WTC11 (cell line): ENCODE data around the gene TAB3.

Experiments used
- ATF1 ChIP-seq: sonication (generic); formaldehyde crosslinking; IDR thresholded peaks from 2 replicates; pipeline ENCODE4 v1.8.1; 2023; ENCODE audit warnings: mild to moderate bottlenecking, moderate library complexity, missing genetic modification reagents
- KAT7 ChIP-seq: sonication (generic); formaldehyde crosslinking; IDR thresholded peaks from 2 replicates; pipeline ENCODE4 v1.8.1; 2023; ENCODE audit warnings: missing genetic modification reagents, mild to moderate bottlenecking, borderline replicate concordance
- ZNF138 ChIP-seq: sonication (generic); formaldehyde crosslinking; conservative IDR thresholded peaks from 2 replicates; pipeline ENCODE4 v1.8.1; 2022; ENCODE audit warnings: mild to moderate bottlenecking, moderate library complexity, missing genetic modification reagents
- ZNF423 ChIP-seq: fragments of 250-450 bp; sonication (Bioruptor Pico); IDR thresholded peaks from 2 replicates; pipeline ENCODE4 v2.1.2; 2022; ENCODE audit warnings: mild to moderate bottlenecking, moderate library complexity
- TF ChIP-seq, protein P1 (sequence below): sonication (generic); formaldehyde crosslinking; IDR thresholded peaks from 2 replicates; pipeline ENCODE4 v1.8.1; 2022; ENCODE audit warnings: low read depth, missing genetic modification reagents, borderline replicate concordance
- TF ChIP-seq, protein P2 (sequence below): fragments of 200-600 bp; IDR thresholded peaks from 2 replicates; pipeline ENCODE4 v1.8.0; 2022; ENCODE audit warnings: antibody characterized with exemption
- TF ChIP-seq, protein P3 (sequence below): sonication (generic); formaldehyde crosslinking; IDR thresholded peaks from 2 replicates; pipeline ENCODE4 v1.8.1; 2023; ENCODE audit warnings: mild to moderate bottlenecking, missing genetic modification reagents, moderate library complexity
- TF ChIP-seq, protein P4 (sequence below): sonication (generic); formaldehyde crosslinking; IDR thresholded peaks from 2 replicates; pipeline ENCODE4 v1.8.0; 2022; ENCODE audit warnings: missing genetic modification reagents
- TF ChIP-seq, protein P5 (sequence below): sonication (generic); formaldehyde crosslinking; IDR thresholded peaks from 2 replicates; pipeline ENCODE4 v1.8.1; 2022; ENCODE audit warnings: missing genetic modification reagents, borderline replicate concordance
- TF ChIP-seq, protein P6 (sequence below): sonication (generic); formaldehyde crosslinking; IDR thresholded peaks from 2 replicates; pipeline ENCODE4 v1.8.0; 2023; ENCODE audit warnings: missing genetic modification reagents, mild to moderate bottlenecking, borderline replicate concordance
- TF ChIP-seq, protein P7 (sequence below): sonication (generic); formaldehyde crosslinking; conservative IDR thresholded peaks from 2 replicates; pipeline ENCODE4 v1.8.1; 2022; ENCODE audit warnings: mild to moderate bottlenecking, missing genetic modification reagents
- TF ChIP-seq, protein P8 (sequence below): sonication (generic); formaldehyde crosslinking; IDR thresholded peaks from 2 replicates; pipeline ENCODE4 v1.8.1; 2023; ENCODE audit warnings: mild to moderate bottlenecking, missing genetic modification reagents
- TF ChIP-seq, protein P9 (sequence below): sonication (generic); formaldehyde crosslinking; IDR thresholded peaks from 2 replicates; pipeline ENCODE4 v1.8.0; 2023; ENCODE audit warnings: mild to moderate bottlenecking, missing genetic modification reagents

DNA sequence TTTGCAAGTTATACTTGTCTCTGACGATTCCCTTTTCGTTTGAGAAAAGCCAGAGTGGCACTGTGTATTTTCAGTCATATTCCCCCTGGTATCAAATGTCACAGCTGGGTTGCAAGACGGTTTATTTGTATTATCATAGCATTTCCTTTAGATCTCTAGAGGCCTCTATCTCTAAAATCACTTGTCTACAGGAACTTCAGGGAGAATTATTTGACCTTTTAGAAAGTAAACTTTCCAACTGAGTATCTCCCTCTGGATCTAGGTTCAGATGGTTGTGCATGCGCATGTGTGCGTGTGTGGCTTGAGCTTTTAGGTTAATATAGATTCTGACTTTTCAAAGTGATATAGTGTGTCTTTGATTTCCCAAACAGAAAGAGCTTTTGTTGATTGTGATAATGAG lies 15.1 kb upstream of the TAB3 start:
- TF ChIP-seq, protein P1, sequence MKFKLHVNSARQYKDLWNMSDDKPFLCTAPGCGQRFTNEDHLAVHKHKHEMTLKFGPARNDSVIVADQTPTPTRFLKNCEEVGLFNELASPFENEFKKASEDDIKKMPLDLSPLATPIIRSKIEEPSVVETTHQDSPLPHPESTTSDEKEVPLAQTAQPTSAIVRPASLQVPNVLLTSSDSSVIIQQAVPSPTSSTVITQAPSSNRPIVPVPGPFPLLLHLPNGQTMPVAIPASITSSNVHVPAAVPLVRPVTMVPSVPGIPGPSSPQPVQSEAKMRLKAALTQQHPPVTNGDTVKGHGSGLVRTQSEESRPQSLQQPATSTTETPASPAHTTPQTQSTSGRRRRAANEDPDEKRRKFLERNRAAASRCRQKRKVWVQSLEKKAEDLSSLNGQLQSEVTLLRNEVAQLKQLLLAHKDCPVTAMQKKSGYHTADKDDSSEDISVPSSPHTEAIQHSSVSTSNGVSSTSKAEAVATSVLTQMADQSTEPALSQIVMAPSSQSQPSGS (CRISPR knock-in tag) = no peak
- TF ChIP-seq, protein P2, sequence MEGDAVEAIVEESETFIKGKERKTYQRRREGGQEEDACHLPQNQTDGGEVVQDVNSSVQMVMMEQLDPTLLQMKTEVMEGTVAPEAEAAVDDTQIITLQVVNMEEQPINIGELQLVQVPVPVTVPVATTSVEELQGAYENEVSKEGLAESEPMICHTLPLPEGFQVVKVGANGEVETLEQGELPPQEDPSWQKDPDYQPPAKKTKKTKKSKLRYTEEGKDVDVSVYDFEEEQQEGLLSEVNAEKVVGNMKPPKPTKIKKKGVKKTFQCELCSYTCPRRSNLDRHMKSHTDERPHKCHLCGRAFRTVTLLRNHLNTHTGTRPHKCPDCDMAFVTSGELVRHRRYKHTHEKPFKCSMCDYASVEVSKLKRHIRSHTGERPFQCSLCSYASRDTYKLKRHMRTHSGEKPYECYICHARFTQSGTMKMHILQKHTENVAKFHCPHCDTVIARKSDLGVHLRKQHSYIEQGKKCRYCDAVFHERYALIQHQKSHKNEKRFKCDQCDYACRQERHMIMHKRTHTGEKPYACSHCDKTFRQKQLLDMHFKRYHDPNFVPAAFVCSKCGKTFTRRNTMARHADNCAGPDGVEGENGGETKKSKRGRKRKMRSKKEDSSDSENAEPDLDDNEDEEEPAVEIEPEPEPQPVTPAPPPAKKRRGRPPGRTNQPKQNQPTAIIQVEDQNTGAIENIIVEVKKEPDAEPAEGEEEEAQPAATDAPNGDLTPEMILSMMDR = no peak
- TF ChIP-seq ZNF138 (CRISPR knock-in tag) = no peak
- TF ChIP-seq, protein P3, sequence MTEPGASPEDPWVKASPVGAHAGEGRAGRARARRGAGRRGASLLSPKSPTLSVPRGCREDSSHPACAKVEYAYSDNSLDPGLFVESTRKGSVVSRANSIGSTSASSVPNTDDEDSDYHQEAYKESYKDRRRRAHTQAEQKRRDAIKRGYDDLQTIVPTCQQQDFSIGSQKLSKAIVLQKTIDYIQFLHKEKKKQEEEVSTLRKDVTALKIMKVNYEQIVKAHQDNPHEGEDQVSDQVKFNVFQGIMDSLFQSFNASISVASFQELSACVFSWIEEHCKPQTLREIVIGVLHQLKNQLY = no peak
- TF ChIP-seq, protein P4, sequence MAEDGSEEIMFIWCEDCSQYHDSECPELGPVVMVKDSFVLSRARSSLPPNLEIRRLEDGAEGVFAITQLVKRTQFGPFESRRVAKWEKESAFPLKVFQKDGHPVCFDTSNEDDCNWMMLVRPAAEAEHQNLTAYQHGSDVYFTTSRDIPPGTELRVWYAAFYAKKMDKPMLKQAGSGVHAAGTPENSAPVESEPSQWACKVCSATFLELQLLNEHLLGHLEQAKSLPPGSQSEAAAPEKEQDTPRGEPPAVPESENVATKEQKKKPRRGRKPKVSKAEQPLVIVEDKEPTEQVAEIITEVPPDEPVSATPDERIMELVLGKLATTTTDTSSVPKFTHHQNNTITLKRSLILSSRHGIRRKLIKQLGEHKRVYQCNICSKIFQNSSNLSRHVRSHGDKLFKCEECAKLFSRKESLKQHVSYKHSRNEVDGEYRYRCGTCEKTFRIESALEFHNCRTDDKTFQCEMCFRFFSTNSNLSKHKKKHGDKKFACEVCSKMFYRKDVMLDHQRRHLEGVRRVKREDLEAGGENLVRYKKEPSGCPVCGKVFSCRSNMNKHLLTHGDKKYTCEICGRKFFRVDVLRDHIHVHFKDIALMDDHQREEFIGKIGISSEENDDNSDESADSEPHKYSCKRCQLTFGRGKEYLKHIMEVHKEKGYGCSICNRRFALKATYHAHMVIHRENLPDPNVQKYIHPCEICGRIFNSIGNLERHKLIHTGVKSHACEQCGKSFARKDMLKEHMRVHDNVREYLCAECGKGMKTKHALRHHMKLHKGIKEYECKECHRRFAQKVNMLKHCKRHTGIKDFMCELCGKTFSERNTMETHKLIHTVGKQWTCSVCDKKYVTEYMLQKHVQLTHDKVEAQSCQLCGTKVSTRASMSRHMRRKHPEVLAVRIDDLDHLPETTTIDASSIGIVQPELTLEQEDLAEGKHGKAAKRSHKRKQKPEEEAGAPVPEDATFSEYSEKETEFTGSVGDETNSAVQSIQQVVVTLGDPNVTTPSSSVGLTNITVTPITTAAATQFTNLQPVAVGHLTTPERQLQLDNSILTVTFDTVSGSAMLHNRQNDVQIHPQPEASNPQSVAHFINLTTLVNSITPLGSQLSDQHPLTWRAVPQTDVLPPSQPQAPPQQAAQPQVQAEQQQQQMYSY = no peak
- TF ChIP-seq, protein P5, sequence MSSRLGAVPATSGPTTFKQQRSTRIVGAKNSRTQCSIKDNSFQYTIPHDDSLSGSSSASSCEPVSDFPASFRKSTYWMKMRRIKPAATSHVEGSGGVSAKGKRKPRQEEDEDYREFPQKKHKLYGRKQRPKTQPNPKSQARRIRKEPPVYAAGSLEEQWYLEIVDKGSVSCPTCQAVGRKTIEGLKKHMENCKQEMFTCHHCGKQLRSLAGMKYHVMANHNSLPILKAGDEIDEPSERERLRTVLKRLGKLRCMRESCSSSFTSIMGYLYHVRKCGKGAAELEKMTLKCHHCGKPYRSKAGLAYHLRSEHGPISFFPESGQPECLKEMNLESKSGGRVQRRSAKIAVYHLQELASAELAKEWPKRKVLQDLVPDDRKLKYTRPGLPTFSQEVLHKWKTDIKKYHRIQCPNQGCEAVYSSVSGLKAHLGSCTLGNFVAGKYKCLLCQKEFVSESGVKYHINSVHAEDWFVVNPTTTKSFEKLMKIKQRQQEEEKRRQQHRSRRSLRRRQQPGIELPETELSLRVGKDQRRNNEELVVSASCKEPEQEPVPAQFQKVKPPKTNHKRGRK (CRISPR knock-in tag) = no peak
- TF ChIP-seq ATF1 (CRISPR knock-in tag) = no peak
- TF ChIP-seq KAT7 (CRISPR knock-in tag) = no peak
- TF ChIP-seq, protein P6, sequence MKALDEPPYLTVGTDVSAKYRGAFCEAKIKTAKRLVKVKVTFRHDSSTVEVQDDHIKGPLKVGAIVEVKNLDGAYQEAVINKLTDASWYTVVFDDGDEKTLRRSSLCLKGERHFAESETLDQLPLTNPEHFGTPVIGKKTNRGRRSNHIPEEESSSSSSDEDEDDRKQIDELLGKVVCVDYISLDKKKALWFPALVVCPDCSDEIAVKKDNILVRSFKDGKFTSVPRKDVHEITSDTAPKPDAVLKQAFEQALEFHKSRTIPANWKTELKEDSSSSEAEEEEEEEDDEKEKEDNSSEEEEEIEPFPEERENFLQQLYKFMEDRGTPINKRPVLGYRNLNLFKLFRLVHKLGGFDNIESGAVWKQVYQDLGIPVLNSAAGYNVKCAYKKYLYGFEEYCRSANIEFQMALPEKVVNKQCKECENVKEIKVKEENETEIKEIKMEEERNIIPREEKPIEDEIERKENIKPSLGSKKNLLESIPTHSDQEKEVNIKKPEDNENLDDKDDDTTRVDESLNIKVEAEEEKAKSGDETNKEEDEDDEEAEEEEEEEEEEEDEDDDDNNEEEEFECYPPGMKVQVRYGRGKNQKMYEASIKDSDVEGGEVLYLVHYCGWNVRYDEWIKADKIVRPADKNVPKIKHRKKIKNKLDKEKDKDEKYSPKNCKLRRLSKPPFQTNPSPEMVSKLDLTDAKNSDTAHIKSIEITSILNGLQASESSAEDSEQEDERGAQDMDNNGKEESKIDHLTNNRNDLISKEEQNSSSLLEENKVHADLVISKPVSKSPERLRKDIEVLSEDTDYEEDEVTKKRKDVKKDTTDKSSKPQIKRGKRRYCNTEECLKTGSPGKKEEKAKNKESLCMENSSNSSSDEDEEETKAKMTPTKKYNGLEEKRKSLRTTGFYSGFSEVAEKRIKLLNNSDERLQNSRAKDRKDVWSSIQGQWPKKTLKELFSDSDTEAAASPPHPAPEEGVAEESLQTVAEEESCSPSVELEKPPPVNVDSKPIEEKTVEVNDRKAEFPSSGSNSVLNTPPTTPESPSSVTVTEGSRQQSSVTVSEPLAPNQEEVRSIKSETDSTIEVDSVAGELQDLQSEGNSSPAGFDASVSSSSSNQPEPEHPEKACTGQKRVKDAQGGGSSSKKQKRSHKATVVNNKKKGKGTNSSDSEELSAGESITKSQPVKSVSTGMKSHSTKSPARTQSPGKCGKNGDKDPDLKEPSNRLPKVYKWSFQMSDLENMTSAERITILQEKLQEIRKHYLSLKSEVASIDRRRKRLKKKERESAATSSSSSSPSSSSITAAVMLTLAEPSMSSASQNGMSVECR = no peak
- TF ChIP-seq, protein P7, sequence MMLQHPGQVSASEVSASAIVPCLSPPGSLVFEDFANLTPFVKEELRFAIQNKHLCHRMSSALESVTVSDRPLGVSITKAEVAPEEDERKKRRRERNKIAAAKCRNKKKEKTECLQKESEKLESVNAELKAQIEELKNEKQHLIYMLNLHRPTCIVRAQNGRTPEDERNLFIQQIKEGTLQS (CRISPR knock-in tag) = no peak
- TF ChIP-seq, protein P8, sequence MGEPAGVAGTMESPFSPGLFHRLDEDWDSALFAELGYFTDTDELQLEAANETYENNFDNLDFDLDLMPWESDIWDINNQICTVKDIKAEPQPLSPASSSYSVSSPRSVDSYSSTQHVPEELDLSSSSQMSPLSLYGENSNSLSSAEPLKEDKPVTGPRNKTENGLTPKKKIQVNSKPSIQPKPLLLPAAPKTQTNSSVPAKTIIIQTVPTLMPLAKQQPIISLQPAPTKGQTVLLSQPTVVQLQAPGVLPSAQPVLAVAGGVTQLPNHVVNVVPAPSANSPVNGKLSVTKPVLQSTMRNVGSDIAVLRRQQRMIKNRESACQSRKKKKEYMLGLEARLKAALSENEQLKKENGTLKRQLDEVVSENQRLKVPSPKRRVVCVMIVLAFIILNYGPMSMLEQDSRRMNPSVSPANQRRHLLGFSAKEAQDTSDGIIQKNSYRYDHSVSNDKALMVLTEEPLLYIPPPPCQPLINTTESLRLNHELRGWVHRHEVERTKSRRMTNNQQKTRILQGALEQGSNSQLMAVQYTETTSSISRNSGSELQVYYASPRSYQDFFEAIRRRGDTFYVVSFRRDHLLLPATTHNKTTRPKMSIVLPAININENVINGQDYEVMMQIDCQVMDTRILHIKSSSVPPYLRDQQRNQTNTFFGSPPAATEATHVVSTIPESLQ (CRISPR knock-in tag) = no peak
- TF ChIP-seq, protein P9, sequence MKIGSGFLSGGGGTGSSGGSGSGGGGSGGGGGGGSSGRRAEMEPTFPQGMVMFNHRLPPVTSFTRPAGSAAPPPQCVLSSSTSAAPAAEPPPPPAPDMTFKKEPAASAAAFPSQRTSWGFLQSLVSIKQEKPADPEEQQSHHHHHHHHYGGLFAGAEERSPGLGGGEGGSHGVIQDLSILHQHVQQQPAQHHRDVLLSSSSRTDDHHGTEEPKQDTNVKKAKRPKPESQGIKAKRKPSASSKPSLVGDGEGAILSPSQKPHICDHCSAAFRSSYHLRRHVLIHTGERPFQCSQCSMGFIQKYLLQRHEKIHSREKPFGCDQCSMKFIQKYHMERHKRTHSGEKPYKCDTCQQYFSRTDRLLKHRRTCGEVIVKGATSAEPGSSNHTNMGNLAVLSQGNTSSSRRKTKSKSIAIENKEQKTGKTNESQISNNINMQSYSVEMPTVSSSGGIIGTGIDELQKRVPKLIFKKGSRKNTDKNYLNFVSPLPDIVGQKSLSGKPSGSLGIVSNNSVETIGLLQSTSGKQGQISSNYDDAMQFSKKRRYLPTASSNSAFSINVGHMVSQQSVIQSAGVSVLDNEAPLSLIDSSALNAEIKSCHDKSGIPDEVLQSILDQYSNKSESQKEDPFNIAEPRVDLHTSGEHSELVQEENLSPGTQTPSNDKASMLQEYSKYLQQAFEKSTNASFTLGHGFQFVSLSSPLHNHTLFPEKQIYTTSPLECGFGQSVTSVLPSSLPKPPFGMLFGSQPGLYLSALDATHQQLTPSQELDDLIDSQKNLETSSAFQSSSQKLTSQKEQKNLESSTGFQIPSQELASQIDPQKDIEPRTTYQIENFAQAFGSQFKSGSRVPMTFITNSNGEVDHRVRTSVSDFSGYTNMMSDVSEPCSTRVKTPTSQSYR (CRISPR knock-in tag) = no peak
- TF ChIP-seq ZNF423 (CRISPR knock-in tag) = no peak
